RWPE1 (cell line): ENCODE data around the gene ROBO3.

ENCODE experiments used
- CTCF ChIA-PET: fragments of 350-600 bp; sonication (Branson Sonifier 250); formaldehyde crosslinking; extraction: SDS; loops from one replicate; lab custom pipeline; 2021; lab: Yijun Ruan, JAX
- POLR2A ChIA-PET: fragments of 400-600 bp; formaldehyde crosslinking; extraction: SDS; loops from one replicate; lab custom pipeline; 2020; ENCODE audit warnings: antibody characterized with exemption; ENCODE audit not compliant: low non-redundant PET; lab: Yijun Ruan, JAX
- DNase-seq: peaks from one replicate; pipeline ENCODE4 v3.0.0; 2012; ENCODE audit warnings: low spot score
- H3K27ac ChIP-seq: fragments of 450-650 bp; 2 replicates; pipeline ENCODE4 v1.5.1; 2017
- TF ChIP-seq, protein P1 (sequence below): fragments of 450-650 bp; conservative IDR thresholded peaks from 2 replicates; pipeline ENCODE4 v1.5.1; 2017; ENCODE audit warnings: low read depth, mild to moderate bottlenecking

The ROBO3 gene

DNA sequence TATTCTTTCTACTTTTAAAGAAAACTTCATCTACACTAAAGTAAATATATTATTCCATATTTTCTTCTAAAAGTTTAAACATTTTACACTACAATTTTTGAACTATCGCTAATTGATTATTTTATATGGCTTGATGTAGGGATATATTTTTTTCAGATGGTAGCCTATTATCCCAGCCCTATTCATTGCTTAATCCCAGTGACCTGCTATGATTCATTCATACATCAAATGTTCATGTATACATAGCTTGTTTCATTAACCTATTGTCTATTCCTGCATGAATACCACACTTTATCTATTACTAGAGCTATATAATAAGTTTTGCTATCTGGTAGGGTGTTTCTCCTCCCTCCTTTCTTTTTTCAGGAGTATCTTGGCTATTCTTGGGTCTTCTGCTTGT lies 37.4 kb downstream of the ROBO3 start:
- H3K27ac ChIP-seq = no peak overlapping the region
- ChIA-PET CTCF (no interaction called here), POLR2A (no interaction called here)
- TF ChIP-seq, protein P1, sequence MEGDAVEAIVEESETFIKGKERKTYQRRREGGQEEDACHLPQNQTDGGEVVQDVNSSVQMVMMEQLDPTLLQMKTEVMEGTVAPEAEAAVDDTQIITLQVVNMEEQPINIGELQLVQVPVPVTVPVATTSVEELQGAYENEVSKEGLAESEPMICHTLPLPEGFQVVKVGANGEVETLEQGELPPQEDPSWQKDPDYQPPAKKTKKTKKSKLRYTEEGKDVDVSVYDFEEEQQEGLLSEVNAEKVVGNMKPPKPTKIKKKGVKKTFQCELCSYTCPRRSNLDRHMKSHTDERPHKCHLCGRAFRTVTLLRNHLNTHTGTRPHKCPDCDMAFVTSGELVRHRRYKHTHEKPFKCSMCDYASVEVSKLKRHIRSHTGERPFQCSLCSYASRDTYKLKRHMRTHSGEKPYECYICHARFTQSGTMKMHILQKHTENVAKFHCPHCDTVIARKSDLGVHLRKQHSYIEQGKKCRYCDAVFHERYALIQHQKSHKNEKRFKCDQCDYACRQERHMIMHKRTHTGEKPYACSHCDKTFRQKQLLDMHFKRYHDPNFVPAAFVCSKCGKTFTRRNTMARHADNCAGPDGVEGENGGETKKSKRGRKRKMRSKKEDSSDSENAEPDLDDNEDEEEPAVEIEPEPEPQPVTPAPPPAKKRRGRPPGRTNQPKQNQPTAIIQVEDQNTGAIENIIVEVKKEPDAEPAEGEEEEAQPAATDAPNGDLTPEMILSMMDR = no peak
- DNase-seq = peak; percentile 56

DNA sequence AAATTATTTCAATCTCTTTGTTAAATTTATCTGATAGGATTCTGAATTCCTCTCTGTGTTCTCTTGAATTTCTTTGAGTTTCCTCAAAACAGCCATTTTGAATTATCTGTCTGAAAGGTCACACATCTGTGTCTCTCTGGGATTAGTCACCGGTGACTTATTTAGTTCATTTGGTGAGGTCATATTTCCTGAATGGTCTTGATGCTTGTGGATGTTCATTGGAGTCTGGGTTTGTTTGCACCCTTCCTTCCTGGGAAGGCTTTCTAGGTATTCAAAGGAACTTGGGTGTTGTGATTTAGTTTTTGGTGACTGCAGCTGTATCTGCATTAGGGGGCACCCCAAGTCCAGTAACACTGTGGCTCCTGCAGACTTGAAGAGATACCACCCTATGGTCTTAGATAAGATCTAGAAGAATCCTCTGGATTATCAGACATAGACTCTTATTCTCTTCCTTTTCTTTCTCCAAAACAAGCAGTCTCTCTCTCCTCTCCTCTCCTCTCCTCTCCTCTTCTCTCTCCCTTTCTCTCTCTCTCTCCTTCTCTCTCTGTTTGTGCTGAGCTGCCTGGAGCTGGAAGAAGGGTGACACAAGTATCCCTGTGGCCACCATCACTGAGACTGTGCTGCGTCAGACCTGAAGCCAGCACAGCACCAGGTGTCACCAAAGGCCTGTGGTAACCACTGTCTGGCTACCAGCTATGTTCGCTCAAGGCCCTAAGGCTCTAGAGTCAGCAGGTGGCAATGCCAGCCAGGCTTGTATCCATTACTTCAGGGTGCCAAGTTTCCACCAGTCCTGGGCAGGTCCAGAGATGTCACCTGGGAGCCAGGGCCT lies 50.5 kb downstream of the ROBO3 start:
- TF ChIP-seq, protein P1 = no peak
- ChIA-PET POLR2A (no interaction called here), CTCF (no interaction called here)
- H3K27ac ChIP-seq = no peak overlapping the region
- DNase-seq = no peak

DNA sequence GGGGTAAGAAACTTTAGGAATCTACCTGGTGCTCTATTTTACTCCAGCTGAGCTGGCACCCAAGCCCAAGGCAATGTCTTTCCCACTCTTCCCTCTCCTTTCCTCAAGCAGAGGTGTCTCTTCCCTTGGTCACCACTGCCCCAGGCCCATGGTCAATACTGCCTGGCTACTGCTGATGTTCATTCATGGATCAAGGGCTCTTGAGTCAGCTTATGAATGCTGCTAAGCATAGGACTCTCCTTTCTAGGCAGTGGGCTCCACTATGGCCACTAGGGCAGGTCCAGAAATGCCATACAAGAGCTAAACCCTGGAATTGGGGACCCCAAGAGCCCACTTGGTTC lies 51.1 kb downstream of the ROBO3 start:
- no peak for DNase-seq
- TF ChIP-seq, protein P1 = no peak
- ChIA-PET CTCF (interaction anchor here (0.6 kb wide), 3 partner anchors 16 to 224 kb away, joined by 3 to 5 read pairs (median 4); no protein-coding TSS in a partner anchor), POLR2A (no interaction called here)
- H3K27ac ChIP-seq = no peak overlapping the region

- TF ChIP-seq, protein P1 = no peak
- CTCF ChIA-PET = interaction anchor here (0.6 kb wide), 2 partner anchors 17 to 159 kb away, joined by 4 to 5 read pairs; no protein-coding TSS in a partner anchor
- H3K27ac ChIP-seq = no peak overlapping the region
- POLR2A ChIA-PET = no interaction called here
- DNase-seq = no peak
Observed at GRCh38 chr11:124917115-124917637, 51.9 kb downstream of the ROBO3 start.

DNA sequence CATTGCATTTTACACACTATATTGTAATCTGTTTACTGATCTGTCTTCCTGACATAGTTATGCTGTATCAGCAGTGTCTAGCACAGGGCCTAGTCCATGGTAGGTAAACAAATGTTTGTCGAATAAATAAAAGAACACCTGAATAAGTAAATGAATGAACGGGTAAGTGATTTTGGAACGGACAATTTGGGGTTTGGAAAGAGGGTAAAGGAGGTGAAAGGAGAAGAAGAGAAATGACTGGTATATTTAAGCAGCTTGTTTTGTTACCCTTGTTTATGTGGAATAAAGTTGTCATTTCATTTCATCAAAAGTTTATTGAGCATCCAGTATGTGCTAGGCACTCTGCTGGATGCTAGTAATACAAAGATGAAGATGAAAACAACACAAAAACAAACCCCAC lies 53.7 kb downstream of the ROBO3 start, which contains the start of gene HEPN1:
HEPN1 (plus strand) TSS at position 301 of the 400 bp plus-strand sequence.
- ChIA-PET POLR2A (no interaction called here), CTCF (no interaction called here)
- no peak for DNase-seq
- no peak within 1 kb of the TSS for H3K27ac ChIP-seq
- TF ChIP-seq, protein P1 = no peak

- H3K27ac ChIP-seq = no peak overlapping the region
- ChIA-PET CTCF (interaction anchor here (0.7 kb wide), 1 partner anchor 26 kb away, joined by 3 read pairs; no protein-coding TSS in a partner anchor), POLR2A (no interaction called here)
- TF ChIP-seq, protein P1 = no peak
- DNase-seq = no peak
Observed at GRCh38 chr11:124919898-124920297, 54.7 kb downstream of the ROBO3 start.
